B cell (primary cell): ENCODE measurements around the gene DCPS. TPM values are rescaled to one million over a fixed set of nuclear protein-coding genes. Genes with fewer than 3 reads are reported as not detected.

Experiments used
- ATAC-seq: fragments of 200-7000 bp; cut with Tn5 transposase; one replicate; pipeline ENCODE4 v1.10.0; 2021; ENCODE audit warnings: low read depth, mild to moderate bottlenecking, moderate number of reproducible peaks, moderate library complexity
- CTCF ChIA-PET: fragments of 350-600 bp; sonication (Branson Sonifier 250); formaldehyde crosslinking; loops from one replicate; lab custom pipeline; 2021; ENCODE audit warnings: antibody characterized with exemption, inconsistent platforms; lab: Charles Lee
- POLR2A ChIA-PET: fragments of 350-600 bp; sonication (Branson Sonifier 250); formaldehyde crosslinking; loops from one replicate; lab custom pipeline; 2021; ENCODE audit warnings: antibody characterized with exemption; lab: Charles Lee
- DNase-seq: peaks from one replicate; pipeline ENCODE4 v3.0.0; 2013
- H2AFZ ChIP-seq: 2 replicates; pipeline ENCODE4 v1.6.1; 2012; ENCODE audit warnings: mild to moderate bottlenecking, low read depth, low read length; ENCODE audit not compliant: insufficient read depth, poor library complexity, severe bottlenecking
- H3K27ac ChIP-seq, 2 donors: 1 replicate in 1 of 2; 2 replicates in 1 of 2; pipeline ENCODE4 v1.5.1; 2012 to 2013; ENCODE audit warnings: low read length in 2 of 2, mild to moderate bottlenecking in 2 of 2, moderate library complexity in 1 of 2
- H3K27me3 ChIP-seq, 4 experiments: fragments of 200-600 bp in 1 of 4; sonication (generic) in 1 of 4; replicated peaks in 1 of 4; 1 replicate in 2 of 4; 2 replicates in 2 of 4; pipeline versions ENCODE4 v1.6.1 to v1.7.0; 2013 to 2016; ENCODE audit warnings: low read length in 3 of 4, mild to moderate bottlenecking in 2 of 4, mixed read lengths in 1 of 4, moderate library complexity in 1 of 4; ENCODE audit not compliant: insufficient read depth in 4 of 4, control insufficient read depth in 3 of 4; ENCODE audit errors: control extremely low read depth in 1 of 4
- H3K36me3 ChIP-seq, 2 experiments: replicated peaks in 1 of 2; 1 replicate in 1 of 2; 2 replicates in 1 of 2; pipeline versions ENCODE4 v1.6.1 to v1.7.1; 2013; ENCODE audit warnings: low read length in 1 of 2; ENCODE audit not compliant: insufficient read depth in 2 of 2, control insufficient read depth in 1 of 2; ENCODE audit errors: control extremely low read depth in 1 of 2, extremely low read depth in 1 of 2
- H3K4me1 ChIP-seq, 2 donors: fragments of 200-600 bp in 1 of 2; sonication (generic) in 1 of 2; 1 replicate in 1 of 2; 2 replicates in 1 of 2; pipeline versions ENCODE4 v1.5.1 to v1.6.1; 2013 to 2017; ENCODE audit warnings: low read length in 2 of 2; ENCODE audit not compliant: control insufficient read depth in 2 of 2, insufficient read depth in 2 of 2
- H3K4me2 ChIP-seq: replicated peaks from 2 replicates; pipeline ENCODE3; 2012; ENCODE audit warnings: mild to moderate bottlenecking, low read depth, low read length; ENCODE audit not compliant: poor library complexity, severe bottlenecking
- H3K4me3 ChIP-seq, 5 experiments: fragments of 200-600 bp in 1 of 5; sonication (generic) in 1 of 5; 1 replicate in 3 of 5; 2 replicates in 2 of 5; pipeline versions ENCODE4 v1.5.1 to v1.7.0; 2011 to 2016; ENCODE audit warnings: low read length in 4 of 5, mild to moderate bottlenecking in 4 of 5, low read depth in 2 of 5, control low read depth in 1 of 5, moderate library complexity in 1 of 5; ENCODE audit not compliant: insufficient read depth in 1 of 5; ENCODE audit errors: control extremely low read depth in 1 of 5, extremely low read depth in 1 of 5
- H3K79me2 ChIP-seq: fragments of 200-600 bp; sonication (generic); one replicate; pipeline ENCODE4 v1.6.0; 2016; ENCODE audit warnings: low read length; ENCODE audit not compliant: control insufficient read depth, insufficient read depth
- H3K9ac ChIP-seq: fragments of 200-600 bp; sonication (generic); 2 replicates; pipeline ENCODE4 v1.6.1; 2017; ENCODE audit warnings: mild to moderate bottlenecking, low read length, moderate library complexity
- H3K9me3 ChIP-seq, 3 donors: one replicate each; pipeline versions ENCODE4 v1.6.1 to v1.7.1; 2013; ENCODE audit warnings: low read length in 2 of 3; ENCODE audit not compliant: control insufficient read depth in 2 of 3, insufficient read depth in 1 of 3; ENCODE audit errors: control extremely low read depth in 1 of 3
- H4K20me1 ChIP-seq: 2 replicates; pipeline ENCODE4 v1.6.0; 2012; ENCODE audit warnings: mild to moderate bottlenecking, low read length; ENCODE audit not compliant: insufficient read depth, control insufficient read depth, poor library complexity, severe bottlenecking
- H3K27ac Mint-ChIP-seq: one replicate; pipeline ENCODE4 v1.8.0; 2021; ENCODE audit warnings: mixed read lengths
- H3K27me3 Mint-ChIP-seq: one replicate; pipeline ENCODE4 v1.8.0; 2021; ENCODE audit warnings: mixed read lengths
- H3K4me1 Mint-ChIP-seq: one replicate; pipeline ENCODE4 v1.8.0; 2021; ENCODE audit warnings: mixed read lengths
- H3K4me3 Mint-ChIP-seq: one replicate; pipeline ENCODE4 v1.8.0; 2021; ENCODE audit warnings: mixed read lengths
- H3K9me3 Mint-ChIP-seq: one replicate; pipeline ENCODE4 v1.8.0; 2022; ENCODE audit warnings: mixed read lengths; ENCODE audit not compliant: insufficient read depth
- CTCF ChIP-seq: fragments of 200-600 bp; IDR thresholded peaks from one replicate; pipeline ENCODE4 v1.8.0; 2022; ENCODE audit warnings: antibody characterized with exemption, mild to moderate bottlenecking
- EZH2 ChIP-seq: IDR thresholded peaks from 2 replicates; pipeline ENCODE4 v1.6.1; 2012; ENCODE audit warnings: borderline replicate concordance, low read depth, mild to moderate bottlenecking, moderate library complexity, low read length; ENCODE audit not compliant: insufficient read depth, poor library complexity, severe bottlenecking
- WGBS: methylation state at CpG from one replicate; pipeline ENCODE4 v1.1.5; 2013; ENCODE audit warnings: missing lambda C conversion rate; ENCODE audit not compliant: insufficient coverage; 5-methylcytosine and 5-hydroxymethylcytosine counted together
- intact Hi-C: fragments of 100-400 bp; cut with micrococcal nuclease; formaldehyde crosslinking; loops from one replicate; pipeline ENCODE4 v1.10.0; 2022
- polyA plus RNA-seq: library from polyadenylated mRNA; depleted of rRNA; stranded (reverse); fragments of >200 nt; gene quantifications from 2 replicates; pipeline ENCODE4 v1.2.3, GENCODE V29; 2012
- total RNA-seq, 2 donors: library from RNA; stranded (reverse); fragments of 120-200 nt in 1 of 2; gene quantifications; 1 replicate in 1 of 2; 2 replicates in 1 of 2; pipeline versions ENCODE4 v1.2.3 to v1.2.4, GENCODE V29; 2013 to 2022

Gene DCPS
- total and polyA plus RNA-seq, 2 donors (not counting 1 experiment from before 2014, with no cell fraction given), result 21.7 to 37.1 TPM

- Histone ChIP-seq H4K20me1 (peaks cover 18% of the 10 kb centered on the region), H3K9me3 (no peaks in the 10 kb centered on the region), H3K79me2 (peaks cover 42% of the 10 kb centered on the region), H3K36me3 (peaks cover 0 to 32% of the 10 kb centered on the region in 2 experiments), H3K4me2 (peak overlapping the region; percentile 22), H3K4me1 (peaks cover 10 to 12% of the 10 kb centered on the region in 2 donors), H3K9ac (peak overlapping the region; percentile 5), H3K4me3 (no peak overlapping the region), H3K27me3 (no peaks in the 10 kb centered on the region), H2AFZ (no peak overlapping the region), H3K27ac (no peak overlapping the region)
- H3K4me3 Mint-ChIP-seq, result no peak overlapping the region
- ChIA-PET POLR2A (no interaction called here), CTCF (interaction anchor here (0.8 kb wide), 1 partner anchor 7 kb away, joined by 3 read pairs; no protein-coding TSS in a partner anchor)
- TF ChIP-seq CTCF (no peak), EZH2 (no peak)
- intact Hi-C loops, result no loop called here
- ATAC-seq (no peak), DNase-seq (no peak)
- H3K27ac Mint-ChIP-seq, result no peak overlapping the region
- no peaks in the 10 kb centered on the region for H3K27me3 Mint-ChIP-seq
- peaks cover 30% of the 10 kb centered on the region for H3K4me1 Mint-ChIP-seq
- H3K9me3 Mint-ChIP-seq, result no peaks in the 10 kb centered on the region
- WGBS, result 40% methylated on average over 8 of the region's 9 CpGs
These were observed 14.9 kb downstream of the DCPS start for GRCh38 chr11:126318574-126319373.

GRCh38 chr11:126319374-126319740, 15.5 kb downstream of the DCPS start:
- H3K27me3 Mint-ChIP-seq, result no peaks in the 10 kb centered on the region
- ChIA-PET CTCF (interaction anchor here (0.8 kb wide), 1 partner anchor 8 kb away, joined by 3 read pairs; no protein-coding TSS in a partner anchor), POLR2A (no interaction called here)
- H3K27ac Mint-ChIP-seq, result no peak overlapping the region
- intact Hi-C loops, result no loop called here
- Histone ChIP-seq H3K79me2 (peaks cover 44% of the 10 kb centered on the region), H4K20me1 (peaks cover 18% of the 10 kb centered on the region), H3K36me3 (peaks cover 0 to 26% of the 10 kb centered on the region in 2 experiments), H2AFZ (no peak overlapping the region), H3K4me3 (no peak overlapping the region), H3K9me3 (no peaks in the 10 kb centered on the region), H3K4me2 (no peak overlapping the region), H3K4me1 (peaks cover 10 to 12% of the 10 kb centered on the region in 2 donors), H3K27ac (no peak overlapping the region), H3K27me3 (no peaks in the 10 kb centered on the region), H3K9ac (no peak overlapping the region)
- no peaks in the 10 kb centered on the region for H3K9me3 Mint-ChIP-seq
- no peak overlapping the region for H3K4me3 Mint-ChIP-seq
- peaks cover 30% of the 10 kb centered on the region for H3K4me1 Mint-ChIP-seq
- ATAC-seq, result no peak
- no peak for DNase-seq
- whole genome bisulfite sequencing, result 87% methylated on average over 5 of the region's 5 CpGs
- TF ChIP-seq EZH2 (no peak), CTCF (no peak)
